Endometrial microvascular endothelial cells (primary cell): ENCODE results near the gene PDGFC. TPM values are rescaled to one million over a fixed set of nuclear protein-coding genes. Genes with fewer than 3 reads are reported as not detected.

Experiments used
- in situ Hi-C: cut with HindIII; loops from 2 replicates; pipeline ENCODE4 v1.10.0; 2017; ENCODE audit warnings: low sequenced_read_pairs, low pct_unique_long_range_greater_than_20kb; ENCODE audit errors: inconsistent ontology term
- total RNA-seq: library from RNA; depleted of rRNA; stranded (reverse); fragments of >200 nt; gene quantifications from one replicate; pipeline ENCODE4 v1.2.3, GENCODE V29; 2015; ENCODE audit errors: inconsistent ontology term

Gene PDGFC
- total RNA-seq, 1 donor from 2014 or later = 23.4 TPM

DNA sequence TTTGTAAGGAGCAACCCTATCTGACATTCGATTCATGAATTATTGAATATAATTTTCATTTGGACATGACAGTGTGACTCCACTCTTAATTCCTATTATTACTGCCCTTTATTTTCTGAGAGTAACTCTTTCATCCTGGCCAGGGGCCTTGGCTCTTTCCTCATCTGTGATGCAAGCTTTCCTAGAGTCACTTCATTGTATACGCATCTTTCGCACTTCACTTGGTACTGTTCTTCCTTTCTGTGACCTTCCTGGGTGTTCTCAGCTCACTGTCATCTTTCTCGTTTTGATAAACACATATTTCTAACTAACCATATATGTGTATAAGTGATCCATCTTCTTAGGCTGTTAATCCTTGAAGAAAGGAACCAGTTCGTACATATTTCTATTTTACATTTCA, 160.3 kb downstream of the PDGFC start:
- in situ Hi-C loops = no loop called here

DNA sequence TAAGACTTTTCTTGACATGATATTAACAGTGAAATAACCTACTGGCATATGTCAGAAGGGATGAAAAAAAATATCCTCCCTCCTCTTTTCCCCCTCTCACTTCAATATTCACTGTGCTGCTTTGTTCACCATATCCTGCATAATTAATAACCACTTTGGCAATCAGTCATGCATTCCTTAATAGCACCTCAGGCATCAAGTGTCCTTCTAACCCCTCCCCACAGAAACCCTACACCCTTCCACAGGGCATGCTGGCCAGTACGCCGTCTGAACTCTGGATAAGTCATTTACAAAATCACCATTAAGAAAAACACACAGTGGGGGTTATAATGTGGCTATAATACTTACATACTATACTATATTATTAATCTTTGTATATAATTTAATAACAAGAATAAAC, 165.9 kb downstream of the PDGFC start:
- in situ Hi-C loops = no loop called here

GRCh38 chr4:156803056-156803455, 168.5 kb downstream of the PDGFC start:
- in situ Hi-C loops = no loop called here

DNA sequence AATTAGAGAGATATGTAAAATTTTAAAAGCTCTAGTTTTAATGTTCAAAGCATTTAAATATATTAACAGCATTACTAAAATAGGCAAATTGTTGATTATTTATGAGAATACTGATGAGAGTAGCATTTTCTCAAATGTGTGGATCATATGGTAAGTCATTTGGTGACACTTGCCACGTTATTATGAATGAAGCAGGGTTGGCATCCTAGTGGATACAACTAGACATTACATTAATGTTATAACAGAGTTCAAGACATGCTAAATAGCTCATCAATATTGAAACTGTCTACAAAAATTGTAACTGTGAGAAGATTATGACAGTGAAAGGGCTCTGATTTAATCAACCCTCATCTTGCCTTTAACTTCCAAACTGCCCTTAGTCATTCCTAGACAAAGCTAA, 171.1 kb downstream of the PDGFC start:
- in situ Hi-C loops = no loop called here

DNA sequence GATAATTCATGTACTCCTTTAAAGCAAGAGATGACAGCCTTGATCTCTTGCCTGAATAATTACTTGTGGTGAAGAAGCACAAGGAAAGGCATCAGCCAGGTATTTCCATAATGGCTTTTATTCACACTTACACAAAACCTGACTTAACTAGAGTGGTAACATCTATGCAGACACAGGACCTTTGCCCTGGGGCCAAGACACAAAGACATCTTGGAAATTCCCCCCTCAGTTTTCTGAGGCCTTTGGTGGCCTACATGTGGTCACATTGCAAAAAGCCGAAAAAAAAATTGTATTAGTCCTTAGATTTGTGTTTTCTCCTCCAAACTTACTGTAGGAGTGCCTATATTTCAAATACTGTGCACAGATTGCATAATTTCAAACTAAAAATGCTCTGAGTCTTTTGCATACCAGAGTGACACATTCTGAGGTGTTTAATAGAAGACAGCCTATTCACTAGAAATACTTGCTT, 172.4 kb downstream of the PDGFC start:
- in situ Hi-C loops = no loop called here

GRCh38 chr4:156798438-156798837, 173.2 kb downstream of the PDGFC start:
- in situ Hi-C loops = no loop called here

GRCh38 chr4:156797206-156797605, 174.4 kb downstream of the PDGFC start:
- in situ Hi-C loops = no loop called here

GRCh38 chr4:156795727-156796126, 175.9 kb downstream of the PDGFC start:
- in situ Hi-C loops = no loop called here

DNA sequence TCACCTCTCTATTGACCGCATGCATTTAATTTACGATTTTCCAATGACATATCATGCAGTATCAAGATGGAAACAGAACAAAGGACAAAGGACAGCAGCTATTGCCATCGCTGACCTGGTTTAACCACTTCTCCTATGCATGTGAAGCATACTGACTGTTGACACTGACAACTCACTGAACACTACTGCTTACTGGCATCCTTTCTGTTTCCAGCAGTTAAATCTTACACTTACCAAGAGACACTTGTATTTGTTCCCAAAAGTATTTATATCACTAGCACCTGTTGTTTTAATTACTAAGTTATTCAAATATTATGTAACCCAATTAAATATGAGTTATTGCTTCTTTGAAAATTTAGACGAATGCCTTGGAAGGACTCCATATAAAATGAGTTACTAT, 176.7 kb downstream of the PDGFC start:
- in situ Hi-C loops = no loop called here

DNA sequence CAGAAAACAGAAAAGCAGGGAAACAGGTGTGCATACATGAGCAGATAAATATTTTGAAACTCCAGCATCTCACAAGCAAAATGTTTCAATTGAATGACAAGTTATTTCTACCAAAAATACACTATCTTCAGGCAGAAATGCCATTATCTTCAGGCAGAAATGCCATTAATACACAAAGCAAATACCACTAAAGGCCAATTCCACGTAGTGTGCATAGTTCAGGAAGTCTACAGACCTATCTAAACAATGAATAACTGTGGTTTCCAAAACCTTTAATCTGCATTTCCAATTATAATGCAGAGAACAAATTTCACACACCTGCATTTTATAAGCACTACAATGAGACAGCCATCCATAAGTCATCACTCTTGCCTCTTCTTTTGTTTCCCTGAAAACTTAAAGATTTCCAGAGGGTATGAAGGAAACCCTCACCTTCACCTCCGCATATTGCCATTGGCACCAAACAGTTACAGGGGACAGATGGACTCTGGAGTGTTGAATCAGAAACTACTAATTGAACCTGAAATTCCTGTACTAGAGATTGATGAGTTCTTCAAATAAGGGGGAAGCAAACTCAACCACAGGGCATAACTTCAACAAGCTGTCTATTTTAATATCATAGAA, 179.0 kb downstream of the PDGFC start:
- in situ Hi-C loops = no loop called here

DNA sequence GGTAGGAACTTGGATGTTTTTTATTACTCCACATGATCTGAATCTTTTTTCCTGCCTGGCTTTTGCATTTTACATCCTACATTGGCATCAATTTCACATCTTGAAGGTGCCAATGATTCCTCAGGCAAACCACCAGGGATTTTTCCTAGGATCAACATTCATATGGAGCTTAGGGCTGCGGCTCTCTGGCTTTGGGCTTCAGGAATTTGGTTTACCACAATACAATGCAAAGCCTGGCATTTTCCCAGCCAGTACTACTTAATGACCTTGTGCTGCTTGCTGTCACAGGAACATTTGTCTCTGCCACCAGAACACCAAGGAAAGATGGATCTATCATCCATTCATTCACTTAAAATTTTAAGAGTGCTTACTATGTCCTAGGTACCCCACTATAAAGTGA, 180.7 kb downstream of the PDGFC start:
- in situ Hi-C loops = no loop called here

DNA sequence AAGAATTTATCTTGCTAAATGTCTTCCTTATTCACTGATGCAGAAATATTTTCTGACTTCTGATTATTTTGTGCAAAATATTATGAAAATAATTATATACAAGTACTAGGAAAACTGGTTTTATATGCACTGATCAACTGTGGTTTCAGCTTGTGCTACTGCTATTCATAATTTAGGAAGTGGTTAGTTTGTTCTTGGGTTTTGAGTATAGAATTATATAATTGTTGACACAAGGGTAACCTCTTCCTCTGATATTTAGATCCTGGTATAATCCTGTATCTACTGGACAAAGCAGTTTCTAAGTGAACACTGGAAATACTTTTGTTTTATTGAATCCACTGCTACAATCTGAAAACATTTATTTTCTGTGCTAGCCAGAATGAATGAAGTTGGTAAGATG, 182.8 kb downstream of the PDGFC start:
- in situ Hi-C loops = no loop called here

DNA sequence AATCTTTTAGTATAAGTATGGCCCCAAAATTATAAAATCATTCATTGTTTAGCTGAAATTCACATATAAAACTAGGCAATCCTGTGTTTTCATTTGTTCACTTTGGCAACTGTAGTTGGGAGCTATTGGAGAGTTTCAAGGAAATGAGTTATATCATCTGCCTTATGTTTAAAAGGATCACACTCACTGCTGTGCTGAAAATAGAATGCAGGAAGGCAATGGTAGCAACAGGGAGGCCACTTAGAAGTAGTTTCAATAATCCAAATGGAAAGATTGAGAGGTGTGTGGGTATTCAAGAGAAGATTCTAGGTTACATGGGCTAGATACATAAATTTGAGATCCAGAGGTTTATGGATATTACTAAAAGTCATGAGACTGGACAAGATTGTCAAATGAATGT, 184.9 kb downstream of the PDGFC start:
- in situ Hi-C loops = no loop called here

DNA sequence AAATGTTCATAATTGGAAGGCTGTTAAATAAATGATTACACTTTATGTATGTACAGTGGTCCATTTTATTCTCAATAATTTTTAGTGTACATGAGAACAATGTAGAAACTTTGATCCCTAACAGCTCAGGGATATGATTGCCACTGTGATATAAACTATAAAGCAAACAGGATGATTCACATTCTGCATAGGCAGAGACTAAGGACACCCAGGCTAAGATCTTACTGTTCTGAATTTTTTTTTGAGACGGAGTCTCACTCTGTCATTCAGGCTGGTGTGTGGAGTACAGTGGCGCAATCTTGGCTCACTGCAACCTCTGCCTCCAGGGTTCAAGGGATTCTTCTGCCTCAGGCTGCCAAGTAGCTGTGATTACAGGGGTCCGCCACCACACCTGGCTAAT, 186.6 kb downstream of the PDGFC start:
- in situ Hi-C loops = no loop called here

DNA sequence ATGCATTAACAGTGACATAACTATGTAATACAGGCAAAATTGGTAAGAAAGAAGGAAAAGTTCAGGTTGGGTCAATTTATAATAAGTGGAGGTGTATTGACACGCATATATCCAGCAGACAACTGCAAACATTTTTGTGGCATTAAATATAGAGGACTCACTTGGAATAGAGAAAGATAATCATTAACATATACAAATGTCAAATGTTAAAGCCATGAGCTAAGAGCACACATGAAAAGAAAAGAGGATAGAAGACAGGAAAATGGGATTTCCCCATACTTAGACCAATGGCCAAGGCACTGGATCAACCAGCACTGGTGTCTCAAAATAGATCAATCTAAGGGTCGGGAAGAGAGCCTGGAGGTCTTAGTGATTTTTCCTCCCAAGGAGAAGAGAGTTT, 187.6 kb downstream of the PDGFC start:
- in situ Hi-C loops = no loop called here

DNA sequence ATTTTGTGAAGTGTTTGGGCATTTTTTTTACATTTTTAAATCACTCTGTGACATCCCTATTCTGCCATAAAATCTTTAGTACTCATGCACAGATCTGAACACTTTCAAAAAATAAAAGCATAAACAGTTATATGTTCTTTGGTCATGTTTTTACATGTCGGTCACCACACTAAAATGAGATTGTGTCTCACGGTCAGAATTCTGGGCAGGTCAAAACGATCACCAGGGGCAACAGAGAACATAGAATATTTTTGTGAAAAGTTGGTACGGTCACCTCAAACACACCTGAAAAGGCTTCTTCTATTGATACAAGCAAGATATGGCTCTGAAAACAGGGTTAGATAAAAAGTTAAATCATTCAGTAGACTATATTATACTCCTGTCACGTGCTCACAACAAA, 189.1 kb downstream of the PDGFC start:
- in situ Hi-C loops = no loop called here

GRCh38 chr4:156781852-156782251, 189.7 kb downstream of the PDGFC start:
- in situ Hi-C loops = no loop called here

DNA sequence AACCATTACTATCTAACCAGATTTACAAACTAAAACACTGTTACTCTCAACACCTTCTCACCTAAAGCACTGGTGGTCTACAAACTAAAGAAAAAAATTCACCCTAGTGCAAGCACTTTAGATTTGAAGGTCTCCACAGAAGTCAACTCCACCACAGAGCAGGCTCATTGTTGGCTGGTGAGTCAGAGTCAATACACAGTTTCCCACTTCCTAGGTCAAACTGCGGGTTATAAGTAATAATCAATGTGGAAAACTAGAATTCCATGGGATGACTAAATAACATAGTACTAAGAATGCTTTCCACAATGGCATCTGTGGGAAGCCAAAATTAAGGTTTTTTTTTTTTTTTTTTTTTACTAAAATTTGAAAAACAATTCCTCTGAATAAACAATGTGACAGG, 191.8 kb downstream of the PDGFC start:
- in situ Hi-C loops = no loop called here

- in situ Hi-C loops = no loop called here
Measured at GRCh38 chr4:156779042-156779441, 192.6 kb downstream of the PDGFC start.

DNA sequence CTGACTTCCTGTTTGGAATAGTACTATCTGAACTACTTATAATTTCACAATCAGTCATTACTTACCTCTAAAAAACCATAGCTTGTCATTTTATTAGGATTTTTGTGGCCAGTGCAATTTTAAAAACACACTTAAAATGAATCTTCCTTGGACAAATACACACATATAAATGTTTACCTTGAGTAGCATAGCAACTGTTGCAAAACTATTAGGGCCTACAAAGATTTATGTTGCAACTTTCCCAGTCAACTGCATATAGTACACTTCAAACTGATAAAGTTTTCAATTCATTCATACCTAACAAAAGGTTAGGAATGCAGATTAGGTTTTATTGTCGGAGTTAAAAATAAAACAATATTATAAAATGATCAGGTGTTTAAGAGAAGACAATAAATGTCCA, 193.0 kb downstream of the PDGFC start:
- in situ Hi-C loops = no loop called here

GRCh38 chr4:156778093-156778492, 193.5 kb downstream of the PDGFC start:
- in situ Hi-C loops = no loop called here
